HG03558 (cell line): ENCODE data around the gene MOB3C.

Source experiments
- ATAC-seq: cut with Tn5 transposase; IDR thresholded peaks from one replicate; pipeline ENCODE4 v1.9.1; 2021; ENCODE audit warnings: moderate number of reproducible peaks; ENCODE audit not compliant: unreplicated experiment; ENCODE audit errors: extremely low read depth

Gene MOB3C

GRCh38 chr1:46611691-46612221, 4.9 kb downstream of the MOB3C start:
- ATAC-seq, result no peak

GRCh38 chr1:46607345-46608130, 9.1 kb downstream of the MOB3C start:
- no peak for ATAC-seq

DNA sequence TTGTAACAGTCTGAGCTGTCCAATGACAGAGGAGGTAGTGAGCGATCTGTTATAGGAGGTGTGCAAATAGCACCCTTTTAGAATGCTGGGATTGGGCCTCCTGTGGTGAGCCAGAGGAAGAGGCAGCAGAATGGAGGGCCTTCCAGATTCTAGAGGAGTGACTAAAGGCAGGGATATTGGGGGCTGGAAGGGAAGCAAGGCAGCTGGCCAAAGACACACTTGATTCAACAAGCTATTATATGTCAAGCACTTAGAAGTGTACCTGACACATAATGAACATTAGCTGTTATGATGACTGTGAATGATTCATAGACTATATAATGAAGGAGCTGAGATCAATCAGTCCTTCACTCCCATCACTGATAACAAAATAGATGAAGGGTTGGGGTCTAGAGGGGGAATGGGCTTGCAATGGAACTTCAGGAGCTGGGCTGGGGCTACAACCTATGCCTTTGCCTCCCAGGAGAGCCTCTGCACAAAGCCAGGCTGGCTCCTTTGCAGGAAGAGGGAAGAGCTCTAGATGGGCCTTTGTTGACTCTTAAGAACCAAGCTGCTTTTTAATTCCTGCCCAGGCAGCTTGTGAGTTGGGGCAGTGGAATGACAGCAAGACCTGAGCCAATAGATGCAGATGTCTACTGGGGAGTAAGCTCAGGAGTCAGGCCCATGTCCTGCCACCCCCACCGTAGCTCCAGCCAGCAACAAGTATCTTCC, 10.2 kb downstream of the MOB3C start:
- no peak for ATAC-seq

GRCh38 chr1:46605232-46605631, 11.4 kb downstream of the MOB3C start:
- ATAC-seq, result no peak

- peak; percentile 76 for ATAC-seq
Measured at GRCh38 chr1:46603858-46604549, 12.6 kb downstream of the MOB3C start, which contains the start of gene MKNK1. Gene MKNK1 (minus strand): TSS chr1:46604268. CDS start chr1:46583327, 20,941 bp downstream.

DNA sequence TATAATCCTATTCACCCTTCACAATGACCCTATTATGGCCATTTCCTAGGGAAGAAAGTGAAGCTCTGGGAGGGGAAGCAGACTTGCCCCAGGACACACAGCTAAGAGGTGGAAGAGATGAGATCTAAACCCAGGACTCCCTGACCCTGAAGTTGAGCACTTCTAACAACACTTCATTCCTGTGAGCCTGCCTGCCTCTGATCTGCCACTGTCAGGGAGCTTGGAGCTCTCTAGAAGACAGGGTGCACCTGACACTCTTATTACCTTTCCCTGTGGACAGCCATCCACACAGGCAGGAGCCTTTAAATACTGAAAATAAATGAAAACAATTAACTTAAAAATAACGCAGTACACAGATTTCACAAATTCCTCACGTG, 13.1 kb downstream of the MOB3C start:
- no peak for ATAC-seq

- ATAC-seq, result no peak
Measured at GRCh38 chr1:46601257-46602007, 15.2 kb downstream of the MOB3C start.

DNA sequence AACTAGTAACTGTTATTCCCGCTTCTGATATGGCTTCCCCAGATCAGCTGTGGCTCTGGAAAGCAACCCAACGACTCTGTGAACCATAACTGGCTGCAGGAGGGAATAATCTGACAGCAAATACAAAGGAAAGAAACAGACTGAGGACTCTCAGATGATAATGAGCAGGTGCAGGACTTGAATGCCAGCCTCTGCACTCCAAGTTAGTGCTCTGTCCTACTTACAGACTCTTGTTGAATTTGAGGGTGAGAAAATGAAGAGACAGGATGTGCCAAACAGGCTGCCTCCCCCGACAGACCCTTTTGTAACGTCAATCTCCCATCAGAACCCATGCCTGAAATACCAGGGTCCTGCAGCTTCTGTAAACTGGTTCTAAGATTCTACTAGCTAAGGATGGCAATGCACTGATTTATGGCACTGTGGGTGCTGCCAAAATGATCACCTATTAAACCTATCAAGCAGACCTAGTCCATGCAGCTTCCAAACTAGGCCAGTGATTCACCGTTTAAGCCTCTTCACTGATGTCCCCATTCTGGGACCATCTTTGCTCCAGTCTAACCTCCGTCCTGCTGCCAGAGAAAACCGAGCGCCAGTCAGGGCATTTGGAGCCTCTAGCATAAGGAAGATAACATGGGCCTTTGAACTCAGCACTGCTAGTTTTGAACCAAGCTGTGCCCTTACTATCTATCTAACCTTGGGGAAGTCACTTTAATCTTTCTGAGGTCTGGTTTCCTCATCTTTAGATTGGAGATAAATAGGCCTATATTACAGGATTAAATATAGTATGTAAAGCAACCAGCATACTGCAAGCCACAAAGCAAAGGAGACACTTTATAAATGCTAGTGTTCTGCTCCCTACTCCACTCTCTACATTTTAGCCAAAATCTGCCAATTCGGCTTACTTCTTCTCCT, 17.3 kb downstream of the MOB3C start:
- ATAC-seq, result no peak

- no peak for ATAC-seq
Measured at GRCh38 chr1:46596846-46597245, 19.8 kb downstream of the MOB3C start.

DNA sequence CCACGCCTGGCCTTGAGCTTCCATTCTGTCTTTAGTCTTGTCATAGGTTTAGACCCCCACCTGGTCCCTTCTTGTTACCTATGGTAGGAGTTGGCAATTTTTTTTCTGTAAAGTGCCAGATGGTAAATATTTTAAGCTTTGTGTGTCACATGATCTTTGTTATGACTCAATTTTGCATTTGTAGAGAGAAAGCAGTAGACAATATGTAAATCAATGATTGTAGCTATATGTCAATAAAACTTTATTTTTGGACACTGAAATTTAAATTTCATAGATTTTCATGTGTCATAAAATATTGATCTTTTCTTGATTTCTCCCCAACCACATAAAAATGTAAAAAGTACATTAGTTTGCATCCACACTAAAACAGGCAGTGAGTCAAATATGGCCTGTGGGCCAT, 20.6 kb downstream of the MOB3C start:
- ATAC-seq, result no peak

- no peak for ATAC-seq
Measured at GRCh38 chr1:46595127-46595526, 21.5 kb downstream of the MOB3C start.

DNA sequence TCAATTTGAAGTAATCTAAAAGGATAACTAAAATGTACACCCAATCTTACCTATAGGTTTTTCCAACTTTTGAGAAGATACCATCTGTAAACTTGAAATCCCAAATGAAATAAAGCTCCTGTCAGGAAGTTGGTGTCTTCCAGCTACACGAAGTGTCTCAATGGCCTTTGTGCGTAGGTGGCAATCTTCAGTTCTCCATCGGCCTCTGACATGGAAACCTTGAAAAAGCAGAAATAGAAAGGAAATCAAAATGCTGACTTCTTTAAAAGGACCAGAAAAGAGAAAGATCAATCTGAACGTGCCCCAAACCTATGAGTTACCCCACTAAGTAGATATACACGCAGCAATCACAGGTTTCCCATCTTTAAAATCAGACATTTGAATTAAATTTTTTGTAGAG, 22.5 kb downstream of the MOB3C start:
- ATAC-seq, result no peak

DNA sequence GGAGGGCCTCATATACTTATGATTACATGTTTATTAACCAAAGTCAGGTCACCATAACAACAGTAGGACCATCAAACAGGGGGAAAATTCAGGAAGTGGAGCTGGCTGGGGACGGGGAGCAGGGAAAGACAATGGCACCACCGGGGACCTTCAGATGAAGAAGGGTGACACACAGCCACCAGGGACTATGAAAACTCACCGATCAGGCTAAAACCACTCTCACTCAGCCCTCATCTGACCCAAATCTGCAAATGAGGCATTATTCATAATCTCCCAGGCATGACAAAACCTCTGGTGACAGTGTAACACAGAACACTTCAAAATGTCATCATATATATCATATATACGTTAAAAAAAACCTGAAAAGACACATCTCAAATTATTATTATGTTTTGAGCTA, 23.8 kb downstream of the MOB3C start:
- no peak for ATAC-seq

- ATAC-seq, result no peak
Measured at GRCh38 chr1:46589529-46589928, 27.1 kb downstream of the MOB3C start.

DNA sequence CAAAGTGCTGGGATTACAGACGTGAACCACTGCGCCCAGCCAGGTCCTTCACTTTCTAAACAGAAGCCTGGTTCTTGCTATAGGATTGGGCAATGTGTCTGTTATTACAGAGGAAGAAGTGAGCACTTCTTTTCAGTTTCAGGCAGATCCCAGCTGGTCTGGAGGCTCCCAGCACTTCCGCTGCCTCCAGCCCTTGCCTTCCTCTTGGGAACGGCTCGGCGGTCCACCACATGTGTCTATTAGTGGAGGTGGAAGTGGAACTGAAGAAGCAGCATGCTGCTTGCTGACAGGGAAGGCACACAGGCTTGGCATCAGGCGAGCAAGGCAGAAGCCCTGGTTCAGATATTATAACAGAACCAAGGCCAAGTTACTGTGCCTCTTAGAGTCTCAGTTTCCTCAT, 29.5 kb downstream of the MOB3C start:
- ATAC-seq, result no peak

GRCh38 chr1:46585312-46585938, 31.2 kb downstream of the MOB3C start:
- no peak for ATAC-seq

DNA sequence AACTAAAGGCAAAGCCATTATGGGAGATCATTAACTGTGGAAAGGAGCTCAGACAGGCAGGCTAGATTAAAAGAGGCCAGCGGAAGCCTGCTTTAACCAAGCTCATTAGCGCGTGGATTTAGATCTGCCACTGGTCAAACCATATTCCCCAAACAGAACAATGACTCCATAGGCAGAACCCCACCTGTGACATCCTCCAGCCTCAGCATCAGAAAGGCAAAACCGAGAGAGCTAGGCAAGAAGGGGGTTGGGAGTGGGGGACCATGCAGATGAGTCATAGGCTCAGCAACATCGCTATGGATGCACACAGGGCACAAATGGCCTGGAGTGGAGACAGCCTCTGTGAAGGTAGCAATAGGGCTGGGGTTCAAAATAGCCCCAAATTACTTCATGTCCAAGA, 33.1 kb downstream of the MOB3C start:
- ATAC-seq, result no peak

DNA sequence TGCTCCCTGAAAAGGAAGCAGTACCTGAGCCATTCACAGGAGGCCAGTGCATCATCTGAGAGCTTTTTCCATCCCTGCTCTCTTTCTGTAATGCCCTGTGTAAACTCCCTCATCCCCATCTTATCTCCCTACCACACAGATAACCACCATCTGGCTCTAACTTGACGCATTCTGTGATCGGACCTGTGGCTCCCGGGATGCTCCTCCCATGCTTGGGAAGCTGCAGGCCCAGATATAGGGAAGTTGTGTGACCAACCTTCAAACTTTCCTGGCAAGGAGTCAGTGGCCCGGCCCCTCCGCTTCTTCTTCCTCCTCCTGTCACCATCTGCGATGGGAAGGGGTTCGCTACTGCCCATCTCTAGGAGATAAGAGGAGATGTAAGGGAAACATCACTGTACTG, 33.6 kb downstream of the MOB3C start:
- ATAC-seq, result no peak
